ENCODE results near the gene C20orf96.
"Not testable (repeated sequence)": the region's sequence is repeated elsewhere in the genome, so short reads cannot be mapped to it uniquely, and the experiment has no call there.

The C20orf96 gene, protein sequence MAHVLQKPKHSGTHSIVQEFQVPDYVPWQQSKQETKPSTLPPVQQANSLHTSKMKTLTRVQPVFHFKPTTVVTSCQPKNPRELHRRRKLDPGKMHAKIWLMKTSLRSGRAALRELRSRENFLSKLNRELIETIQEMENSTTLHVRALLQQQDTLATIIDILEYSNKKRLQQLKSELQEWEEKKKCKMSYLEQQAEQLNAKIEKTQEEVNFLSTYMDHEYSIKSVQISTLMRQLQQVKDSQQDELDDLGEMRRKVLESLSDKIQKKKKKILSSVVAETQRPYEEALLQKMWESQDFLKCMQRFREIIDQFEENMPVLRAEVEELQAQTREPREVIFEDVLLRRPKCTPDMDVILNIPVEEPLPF

DNA sequence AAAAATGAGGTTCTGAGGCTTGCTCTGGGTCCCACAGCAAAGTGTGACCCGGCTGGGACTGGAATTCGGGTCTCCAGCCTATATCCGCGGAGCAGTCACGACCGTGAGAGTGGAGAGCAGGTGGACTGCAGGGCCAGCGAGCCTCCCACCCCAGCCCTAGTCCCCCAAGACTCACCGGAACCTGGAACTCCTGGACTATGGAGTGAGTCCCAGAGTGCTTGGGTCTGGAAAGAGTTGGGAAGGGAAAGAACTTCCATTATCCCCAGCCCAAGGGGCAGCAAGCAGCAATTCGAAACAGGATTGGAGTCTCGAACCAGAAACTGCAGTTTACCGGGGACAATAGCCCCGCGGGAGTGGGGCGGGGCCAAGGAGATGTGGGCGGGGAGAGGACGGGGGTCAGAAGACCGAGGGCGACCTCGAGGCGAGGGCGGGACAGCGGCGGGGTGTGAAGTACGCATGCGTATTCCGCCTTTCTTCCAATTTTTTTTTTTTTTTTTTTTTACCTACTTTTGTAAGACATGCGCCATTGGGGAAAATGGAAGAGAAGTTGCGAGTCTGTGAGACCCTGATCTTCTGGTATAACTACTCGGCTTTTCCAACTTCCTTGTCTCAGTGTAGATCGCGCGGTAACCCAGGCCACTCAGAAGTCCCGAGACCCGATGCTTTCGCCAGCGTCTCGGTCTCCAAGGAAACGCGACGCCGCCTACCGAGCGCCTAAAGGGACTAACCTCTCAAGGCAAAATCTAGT is at the start of gene C20orf96:
Gene C20orf96, minus strand, starts transcription at position 667 of the 748 bp plus-strand sequence. Its CDS starts 140 bp downstream, at position 527.
- peak; percentile 73 to 78 for DNase-seq (ENCODE audit: low spot score in 2 of 2)
- Mint-ChIP-seq H3K4me1 (peaks cover 6% of the 10 kb centered on the region), H3K36me3 (no peaks in the 10 kb centered on the region), H3K27ac (no peak within 1 kb of the TSS), H3K4me3 (no peak within 1 kb of the TSS), H3K27me3 (no peaks in the 10 kb centered on the region), H3K9me3 (no peaks in the 10 kb centered on the region)
- peak; percentile 91 for ATAC-seq (ENCODE audit: low read depth)

DNA sequence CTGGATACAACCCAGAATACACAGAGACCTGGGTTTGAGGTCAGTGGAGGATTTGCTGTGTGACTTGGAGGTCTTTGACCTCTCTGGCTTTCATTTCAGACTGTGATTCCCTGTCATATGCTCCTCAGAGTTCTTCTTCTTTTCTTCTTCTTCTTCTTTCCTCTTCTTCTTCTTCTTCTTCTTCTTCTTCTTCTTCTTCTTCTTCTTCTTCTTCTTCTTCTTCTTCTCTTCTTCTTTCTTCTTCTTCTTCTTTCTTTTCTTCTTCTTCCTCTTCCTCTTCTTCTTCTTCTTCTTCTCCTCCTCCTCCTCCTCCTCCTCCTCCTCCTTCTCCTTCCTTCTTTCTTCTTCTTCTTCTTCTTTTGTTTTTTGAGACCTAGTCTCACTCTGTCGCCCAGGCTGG is 45.5 kb upstream of the C20orf96 start:
- peak overlapping the region; percentile 39 for H3K27ac Mint-ChIP-seq
- peaks cover 15% of the 10 kb centered on the region for H3K4me1 Mint-ChIP-seq
- DNase-seq (ENCODE audit: low spot score in 2 of 2); H3K9me3 Mint-ChIP-seq; H3K4me3 Mint-ChIP-seq; ATAC-seq (ENCODE audit: low read depth); H3K27me3 Mint-ChIP-seq; H3K36me3 Mint-ChIP-seq: not testable (repeated sequence)

DNA sequence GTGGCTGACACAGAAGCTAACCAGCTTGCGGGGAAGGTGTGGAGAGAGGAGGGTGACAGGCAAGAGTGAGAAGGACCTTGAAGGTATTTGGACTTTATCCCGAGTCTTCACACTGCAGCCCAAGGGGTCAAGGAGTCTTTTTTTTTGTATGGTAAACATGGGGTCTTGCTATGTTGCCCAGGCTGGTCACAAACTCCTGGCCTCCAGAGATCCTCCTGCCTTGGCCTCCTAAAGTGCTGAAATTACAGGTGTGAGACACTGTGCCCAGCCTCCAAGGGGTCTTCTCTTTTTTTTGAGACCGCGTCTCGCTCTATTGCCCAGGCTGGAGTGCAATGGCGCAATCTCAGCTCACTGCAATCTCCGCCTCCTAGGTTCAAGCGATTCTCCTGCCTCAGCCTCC is 44.0 kb upstream of the C20orf96 start:
- ATAC-seq (ENCODE audit: low read depth) (no peak), DNase-seq (ENCODE audit: low spot score in 2 of 2) (no peak)
- peaks cover 23% of the 10 kb centered on the region for H3K4me1 Mint-ChIP-seq
- H3K4me3 Mint-ChIP-seq, result no peak overlapping the region
- H3K36me3 Mint-ChIP-seq, result peaks cover 1% of the 10 kb centered on the region
- no peaks in the 10 kb centered on the region for H3K9me3 Mint-ChIP-seq
- H3K27ac Mint-ChIP-seq, result no peak overlapping the region
- no peaks in the 10 kb centered on the region for H3K27me3 Mint-ChIP-seq

DNA sequence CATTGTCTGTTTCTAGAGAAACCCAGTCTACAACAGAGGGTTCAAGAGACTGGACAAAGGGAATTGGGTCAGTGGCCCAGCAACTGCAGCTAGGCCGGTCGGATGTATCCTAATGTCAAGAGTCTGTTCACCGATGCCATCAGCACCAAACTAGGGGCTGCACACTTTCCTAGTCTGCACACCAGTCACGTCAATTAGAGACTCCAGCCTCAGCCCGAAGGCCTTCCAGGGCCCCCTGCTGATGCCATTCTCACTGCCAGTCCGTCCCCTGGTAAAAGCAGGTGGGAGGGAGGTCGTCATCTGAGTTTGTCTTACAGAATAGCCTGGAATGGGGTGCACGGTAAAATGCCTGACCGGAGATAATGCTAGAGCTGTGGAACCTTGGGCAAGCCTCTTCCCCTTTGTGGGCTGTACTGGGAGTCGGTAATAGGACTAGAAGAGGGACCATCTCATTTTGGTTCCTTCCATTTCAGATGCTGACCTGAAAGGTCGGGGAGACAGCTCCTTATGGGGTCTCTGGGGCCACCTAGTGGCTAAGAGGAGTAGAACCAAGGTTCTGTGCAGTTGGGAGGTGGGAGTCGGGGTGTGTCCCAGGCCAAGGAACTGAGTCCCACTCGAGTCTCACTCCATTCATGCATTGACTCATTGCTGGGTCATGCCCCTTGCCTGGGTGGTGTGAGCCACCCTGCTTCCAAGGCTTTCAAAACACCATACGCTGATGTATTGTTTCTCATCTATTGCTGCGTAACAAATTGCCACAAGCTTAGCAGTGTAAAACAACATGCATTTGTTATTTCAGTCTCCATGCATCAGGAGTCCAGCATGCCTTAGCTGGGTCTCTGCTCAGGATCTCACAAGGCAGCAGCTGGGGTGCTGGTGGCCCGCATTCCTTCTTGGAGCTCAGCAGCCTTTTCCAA is 39.9 kb upstream of the C20orf96 start:
- Mint-ChIP-seq H3K36me3 (no peaks in the 10 kb centered on the region), H3K27ac (peak overlapping the region; percentile 41), H3K9me3 (no peaks in the 10 kb centered on the region), H3K27me3 (no peaks in the 10 kb centered on the region), H3K4me1 (peaks cover 22% of the 10 kb centered on the region), H3K4me3 (no peak overlapping the region)
- peak; percentile 51 to 64 for DNase-seq (ENCODE audit: low spot score in 2 of 2)
- ATAC-seq (ENCODE audit: low read depth), result peak; percentile 50

DNA sequence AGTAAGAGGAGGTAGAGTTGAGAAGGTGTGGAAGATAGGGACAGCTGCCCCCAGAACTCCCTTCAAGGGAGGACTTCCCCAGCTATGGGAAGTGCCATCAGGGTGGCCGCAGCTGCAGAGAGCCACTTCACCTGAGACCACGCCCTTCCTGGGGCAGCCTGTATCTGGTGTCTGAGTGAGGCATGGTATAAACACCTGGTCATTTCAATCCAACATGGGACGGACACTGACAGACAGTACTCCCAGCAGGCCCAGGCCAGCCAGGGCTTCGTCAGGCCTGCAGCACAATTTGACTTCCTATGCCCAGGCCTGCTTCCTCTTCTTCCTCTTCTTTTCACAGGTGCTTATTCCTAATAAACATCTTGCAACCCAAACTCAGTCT is 39.3 kb upstream of the C20orf96 start:
- Mint-ChIP-seq H3K4me1 (peaks cover 22% of the 10 kb centered on the region), H3K27ac (peak overlapping the region; percentile 41)

DNA sequence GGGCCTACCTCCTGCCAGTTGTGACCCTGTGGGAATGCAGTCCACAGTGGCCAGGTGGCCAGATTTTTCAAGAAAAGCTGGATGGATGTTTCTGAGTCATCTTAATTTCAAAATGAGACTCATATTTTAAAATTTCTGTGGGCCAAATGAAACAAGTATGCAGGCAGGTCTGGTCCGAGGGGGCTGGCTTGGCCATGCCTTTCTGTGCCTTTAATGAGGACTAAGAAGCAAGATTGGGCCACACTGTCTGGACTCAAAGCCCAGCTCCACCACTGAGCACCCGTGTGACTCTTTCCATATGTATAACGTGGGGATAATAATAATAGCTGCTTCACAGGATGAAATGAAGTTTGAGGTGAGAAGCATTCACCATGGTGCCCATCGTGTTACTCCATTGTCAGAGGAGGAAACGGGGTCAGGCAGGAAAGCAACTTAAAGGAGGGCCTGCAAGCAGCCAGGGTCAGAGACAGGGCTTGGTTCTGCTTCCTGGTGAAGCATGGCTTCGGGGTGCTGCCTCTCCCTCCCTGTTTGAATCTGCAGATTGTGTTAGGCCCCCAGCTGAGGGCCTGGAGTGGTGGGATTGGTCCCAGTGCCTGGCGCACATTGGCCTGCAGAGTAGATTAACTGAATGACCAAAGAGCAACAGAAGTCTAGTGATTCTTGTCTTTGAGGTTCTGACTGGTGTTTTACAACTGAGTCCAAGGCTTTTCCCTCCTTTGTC is 38.6 kb upstream of the C20orf96 start:
- Mint-ChIP-seq H3K27me3 (no peaks in the 10 kb centered on the region), H3K9me3 (no peaks in the 10 kb centered on the region), H3K4me1 (peaks cover 24% of the 10 kb centered on the region), H3K4me3 (no peak overlapping the region), H3K36me3 (no peaks in the 10 kb centered on the region), H3K27ac (peak overlapping the region; percentile 74)
- no peak for DNase-seq (ENCODE audit: low spot score in 2 of 2)
- ATAC-seq (ENCODE audit: low read depth), result no peak

More for the DNA sequence above, 39.3 kb upstream of the C20orf96 start:
- DNase-seq (ENCODE audit: low spot score in 2 of 2) (no peak), ATAC-seq (ENCODE audit: low read depth) (no peak)
- no peaks in the 10 kb centered on the region for H3K27me3 Mint-ChIP-seq
- no peak overlapping the region for H3K4me3 Mint-ChIP-seq
- H3K36me3 Mint-ChIP-seq, result no peaks in the 10 kb centered on the region
- no peaks in the 10 kb centered on the region for H3K9me3 Mint-ChIP-seq

DNA sequence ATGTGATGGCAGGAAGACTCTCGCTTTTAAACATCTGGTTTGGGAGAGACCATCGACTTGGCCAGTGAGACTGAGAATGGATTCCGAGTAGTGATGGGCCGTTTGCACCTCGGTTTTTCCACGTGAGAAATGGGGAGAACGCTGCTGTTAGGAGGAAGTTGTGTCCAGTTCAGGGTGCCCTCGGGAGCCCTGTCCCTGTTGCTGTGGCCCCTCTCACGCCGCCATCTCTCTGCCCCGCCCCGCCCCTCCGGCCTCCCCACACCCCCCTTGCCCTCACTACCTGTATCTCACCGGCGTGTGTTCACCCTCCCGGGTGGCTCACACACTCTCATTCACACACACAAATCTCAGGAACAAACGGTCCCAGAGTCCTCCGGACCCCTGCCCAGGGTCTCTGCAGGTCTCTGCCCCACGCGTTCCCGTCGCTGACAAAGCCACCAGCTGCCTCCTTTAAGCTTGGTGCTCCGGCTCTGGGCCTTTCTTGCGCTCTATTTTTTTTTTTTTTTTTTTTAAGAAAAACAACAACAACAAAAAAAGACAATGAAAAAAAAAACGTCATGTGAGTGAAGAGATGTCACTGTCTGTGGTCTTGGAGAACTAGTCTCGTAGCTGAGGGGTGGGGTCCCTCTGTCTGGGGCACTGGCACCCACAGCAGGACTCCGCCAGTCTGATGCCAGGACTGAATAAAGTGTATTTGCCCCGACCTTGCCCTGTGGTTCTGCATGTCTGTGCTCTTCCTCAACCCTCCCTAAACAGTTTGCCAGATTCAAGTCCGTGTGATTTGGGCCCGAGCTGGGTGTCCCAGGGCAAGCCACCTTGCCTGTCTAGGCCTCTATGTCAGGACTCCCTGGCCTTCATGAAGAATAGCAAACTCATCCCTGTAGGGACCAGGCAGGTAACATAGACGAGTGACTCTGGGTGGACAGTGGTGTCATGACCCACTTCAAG is 37.8 kb upstream of the C20orf96 start:
- Mint-ChIP-seq H3K36me3 (no peaks in the 10 kb centered on the region), H3K4me3 (peak overlapping the region; percentile 92), H3K9me3 (no peaks in the 10 kb centered on the region), H3K27ac (peak overlapping the region; percentile 74), H3K27me3 (no peaks in the 10 kb centered on the region), H3K4me1 (peaks cover 28% of the 10 kb centered on the region)
- ATAC-seq (ENCODE audit: low read depth) (no peak), DNase-seq (ENCODE audit: low spot score in 2 of 2) (no peak)

DNA sequence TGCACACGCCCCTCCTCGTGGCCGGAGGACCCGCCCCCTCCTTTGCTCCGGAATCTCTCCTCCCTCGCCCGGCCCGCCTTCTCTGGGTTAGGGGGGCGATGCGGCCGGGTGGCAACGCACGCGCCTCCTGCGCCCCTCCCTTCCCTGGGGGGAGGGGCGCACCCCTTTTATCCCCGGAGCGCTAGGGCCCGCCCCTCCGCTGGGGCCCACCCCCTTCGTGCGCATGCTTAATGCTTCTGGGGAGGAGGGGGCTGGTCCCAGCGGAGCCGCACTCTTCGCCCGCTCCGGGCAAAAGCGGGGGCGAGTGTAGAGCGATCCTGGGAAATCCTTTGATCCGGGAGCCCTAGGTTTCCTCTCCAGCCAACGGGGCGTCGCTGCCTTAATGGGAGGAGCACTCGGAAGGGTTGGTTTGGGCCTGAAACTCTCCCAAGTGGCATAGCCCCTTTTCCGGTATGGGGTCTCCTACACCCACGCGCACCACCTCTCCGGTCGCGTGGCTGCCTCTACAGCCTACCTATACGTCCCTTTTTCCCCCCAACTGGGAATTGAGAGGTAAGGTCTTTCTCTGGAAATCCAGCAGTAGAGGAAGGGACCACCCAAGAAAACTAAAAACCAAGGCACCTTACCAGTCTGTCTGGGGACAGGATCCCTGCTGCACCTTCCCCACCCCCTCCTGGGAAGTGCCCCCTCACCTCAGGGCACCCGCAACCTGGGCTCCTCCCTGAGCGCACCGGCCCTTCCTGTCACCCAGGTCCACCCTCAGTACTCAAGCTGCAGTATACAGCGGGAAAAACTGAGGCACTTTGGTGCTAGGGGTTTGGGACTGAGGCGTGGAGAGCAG is 36.9 kb upstream of the C20orf96 start:
- H3K36me3 Mint-ChIP-seq, result no peaks in the 10 kb centered on the region
- H3K27me3 Mint-ChIP-seq, result no peaks in the 10 kb centered on the region
- peak; percentile 59 to 64 for DNase-seq (ENCODE audit: low spot score in 2 of 2)
- no peaks in the 10 kb centered on the region for H3K9me3 Mint-ChIP-seq
- peak overlapping the region; percentile 74 for H3K27ac Mint-ChIP-seq
- H3K4me1 Mint-ChIP-seq, result peaks cover 28% of the 10 kb centered on the region
- H3K4me3 Mint-ChIP-seq, result peak overlapping the region; percentile 92
- peak; percentile 5 for ATAC-seq (ENCODE audit: low read depth)

DNA sequence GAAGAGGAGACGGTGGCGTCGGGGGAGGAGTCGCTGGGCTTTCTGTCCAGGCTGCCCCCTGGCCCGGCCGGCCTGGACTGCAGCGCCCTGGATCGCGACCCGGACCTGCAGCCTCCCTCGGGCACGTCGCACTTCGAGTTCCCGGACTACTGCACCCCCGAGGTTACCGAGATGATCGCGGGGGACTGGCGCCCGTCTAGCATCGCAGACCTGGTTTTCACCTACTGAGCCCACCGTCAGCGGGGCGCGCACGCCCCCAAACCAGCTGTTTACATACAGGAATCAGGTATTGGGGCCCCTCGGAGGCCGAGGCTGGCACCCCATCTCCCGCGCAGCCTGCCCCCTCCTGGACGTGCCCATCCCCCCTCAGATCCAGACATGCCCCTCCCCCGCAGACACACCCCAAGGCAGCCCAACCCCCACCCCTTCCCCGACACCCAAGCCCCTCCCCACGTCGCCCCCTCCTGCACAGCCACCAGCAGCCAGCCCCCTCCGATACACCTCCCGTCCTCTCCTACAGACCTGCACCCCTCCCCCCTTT is 36.2 kb upstream of the C20orf96 start:
- DNase-seq (ENCODE audit: low spot score in 2 of 2) (peak in 1 of 2 donors; percentile 58), ATAC-seq (ENCODE audit: low read depth) (no peak)
- no peaks in the 10 kb centered on the region for H3K36me3 Mint-ChIP-seq
- peaks cover 28% of the 10 kb centered on the region for H3K4me1 Mint-ChIP-seq
- peak overlapping the region; percentile 74 for H3K27ac Mint-ChIP-seq
- no peaks in the 10 kb centered on the region for H3K9me3 Mint-ChIP-seq
- no peaks in the 10 kb centered on the region for H3K27me3 Mint-ChIP-seq
- H3K4me3 Mint-ChIP-seq, result peak overlapping the region; percentile 92

DNA sequence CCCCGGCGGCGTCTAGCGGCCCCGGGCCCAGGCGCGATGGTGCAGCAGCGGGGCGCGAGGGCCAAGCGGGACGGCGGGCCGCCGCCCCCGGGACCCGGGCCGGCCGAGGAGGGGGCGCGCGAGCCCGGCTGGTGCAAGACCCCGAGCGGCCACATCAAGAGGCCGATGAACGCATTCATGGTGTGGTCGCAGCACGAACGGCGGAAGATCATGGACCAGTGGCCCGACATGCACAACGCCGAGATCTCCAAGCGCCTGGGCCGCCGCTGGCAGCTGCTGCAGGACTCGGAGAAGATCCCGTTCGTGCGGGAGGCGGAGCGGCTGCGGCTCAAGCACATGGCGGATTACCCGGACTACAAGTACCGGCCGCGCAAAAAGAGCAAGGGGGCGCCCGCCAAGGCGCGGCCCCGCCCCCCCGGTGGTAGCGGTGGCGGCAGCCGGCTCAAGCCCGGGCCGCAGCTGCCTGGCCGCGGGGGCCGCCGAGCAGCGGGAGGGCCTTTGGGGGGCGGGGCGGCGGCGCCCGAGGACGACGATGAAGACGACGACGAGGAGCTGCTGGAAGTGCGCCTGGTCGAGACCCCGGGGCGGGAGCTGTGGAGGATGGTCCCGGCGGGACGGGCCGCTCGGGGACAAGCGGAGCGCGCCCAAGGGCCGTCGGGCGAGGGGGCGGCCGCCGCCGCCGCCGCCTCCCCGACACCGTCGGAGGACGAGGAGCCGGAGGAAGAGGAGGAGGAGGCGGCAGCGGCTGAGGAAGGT is 35.5 kb upstream of the C20orf96 start:
- H3K9me3 Mint-ChIP-seq, result no peaks in the 10 kb centered on the region
- peak overlapping the region; percentile 62 for H3K27ac Mint-ChIP-seq
- H3K36me3 Mint-ChIP-seq, result peaks cover 3% of the 10 kb centered on the region
- H3K27me3 Mint-ChIP-seq, result no peaks in the 10 kb centered on the region
- peaks cover 28% of the 10 kb centered on the region for H3K4me1 Mint-ChIP-seq
- ATAC-seq (ENCODE audit: low read depth), result peak; percentile 5
- peak; percentile 52 to 70 for DNase-seq (ENCODE audit: low spot score in 2 of 2)
- H3K4me3 Mint-ChIP-seq, result peak overlapping the region; percentile 92

Data from memory B cell (primary cell).